Stimulated activated CD4-positive, alpha-beta T cell treated with anti-CD3 and anti-CD28 coated beads, Interleukin-4, amount 100 ng/mL, for 4 hours (primary cell): Measurements from ENCODE around the gene ARL13B.
"Not testable (repeated sequence)": the region's sequence is repeated elsewhere in the genome, so short reads cannot be mapped to it uniquely, and the experiment has no call there.

ENCODE experiments used
- DNase-seq, 2 experiments: peaks; one replicate each; pipeline ENCODE4 v3.0.0-alpha.2; 2020

The ARL13B gene

DNA sequence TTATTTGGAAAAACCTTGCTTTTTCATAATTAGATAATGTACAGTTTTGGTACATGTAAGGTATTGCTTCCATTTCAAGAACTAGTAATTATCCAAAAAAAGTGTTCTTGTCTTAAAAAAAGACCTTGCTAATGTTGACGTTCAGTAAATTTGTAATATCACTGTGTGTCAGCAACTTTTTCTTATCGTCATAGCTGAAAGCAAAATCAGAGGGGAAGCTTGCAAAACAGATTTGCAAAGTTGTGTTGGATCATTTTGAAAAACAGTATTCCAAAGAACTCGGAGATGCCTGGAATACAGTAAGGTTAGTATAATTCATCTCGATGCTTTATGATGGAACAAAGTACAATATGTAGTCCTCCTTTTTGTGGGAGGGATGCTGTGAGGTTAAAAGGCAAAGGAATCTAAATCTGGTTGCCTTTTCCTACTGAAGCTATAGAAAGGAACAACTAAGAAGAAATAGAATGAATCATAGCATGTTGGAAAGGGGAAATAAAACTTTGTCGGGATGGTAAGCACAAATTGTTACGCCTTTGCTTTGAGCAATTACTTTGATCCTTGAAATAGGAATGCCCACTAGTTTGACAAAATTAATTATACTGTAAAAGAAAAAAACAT, 84.4 kb downstream of the ARL13B start:
- no peak for DNase-seq

DNA sequence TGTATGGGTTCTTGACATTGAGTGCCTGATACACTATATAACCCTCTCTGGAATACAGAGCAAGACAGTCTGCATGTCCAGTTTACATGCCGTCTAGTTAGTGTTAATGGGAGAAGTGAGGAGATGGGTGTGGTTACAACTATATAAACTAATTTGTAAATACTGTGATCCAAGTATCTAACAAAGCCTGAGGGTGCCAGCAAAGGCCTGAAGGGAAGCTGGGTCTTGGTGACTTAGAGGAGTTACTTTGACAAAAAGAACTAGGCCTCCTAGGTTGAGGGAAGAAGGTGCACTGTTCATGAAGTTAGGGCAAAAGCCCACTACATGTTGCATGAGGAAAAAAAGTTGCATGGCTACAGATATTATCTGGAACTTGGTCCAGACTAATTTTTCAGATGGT, 85.2 kb downstream of the ARL13B start:
- DNase-seq: no peak

DNA sequence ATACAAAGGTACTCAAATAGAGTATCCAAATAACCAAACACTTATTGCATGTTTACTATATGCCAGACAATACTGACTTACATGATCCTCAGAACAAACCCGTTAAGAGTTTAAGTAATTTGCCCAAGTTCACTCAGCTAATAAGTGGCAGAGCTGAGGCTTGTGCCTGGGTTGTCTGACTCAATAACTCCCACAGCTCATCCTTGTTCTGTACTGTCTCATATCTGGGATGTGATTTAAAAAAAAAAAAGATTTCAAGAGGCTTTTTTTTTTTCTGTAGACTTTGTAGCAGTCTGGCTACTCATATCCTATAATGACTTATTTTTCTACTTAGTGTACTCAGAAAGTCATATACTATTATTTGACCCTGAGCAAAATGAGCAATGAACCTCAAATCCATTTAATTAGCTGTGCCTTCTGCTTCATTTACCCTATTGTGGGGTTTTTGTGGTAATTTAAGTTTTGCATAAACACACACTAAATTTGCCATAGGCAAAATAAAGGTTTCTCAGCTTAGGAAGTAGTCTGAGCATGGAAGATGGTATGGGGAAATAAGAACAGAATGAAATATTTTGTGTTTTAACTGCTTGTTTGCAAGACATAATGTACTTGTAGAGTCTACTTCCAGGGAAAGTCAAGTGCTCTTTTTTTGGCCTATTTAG, 86.0 kb downstream of the ARL13B start:
- no peak for DNase-seq

DNA sequence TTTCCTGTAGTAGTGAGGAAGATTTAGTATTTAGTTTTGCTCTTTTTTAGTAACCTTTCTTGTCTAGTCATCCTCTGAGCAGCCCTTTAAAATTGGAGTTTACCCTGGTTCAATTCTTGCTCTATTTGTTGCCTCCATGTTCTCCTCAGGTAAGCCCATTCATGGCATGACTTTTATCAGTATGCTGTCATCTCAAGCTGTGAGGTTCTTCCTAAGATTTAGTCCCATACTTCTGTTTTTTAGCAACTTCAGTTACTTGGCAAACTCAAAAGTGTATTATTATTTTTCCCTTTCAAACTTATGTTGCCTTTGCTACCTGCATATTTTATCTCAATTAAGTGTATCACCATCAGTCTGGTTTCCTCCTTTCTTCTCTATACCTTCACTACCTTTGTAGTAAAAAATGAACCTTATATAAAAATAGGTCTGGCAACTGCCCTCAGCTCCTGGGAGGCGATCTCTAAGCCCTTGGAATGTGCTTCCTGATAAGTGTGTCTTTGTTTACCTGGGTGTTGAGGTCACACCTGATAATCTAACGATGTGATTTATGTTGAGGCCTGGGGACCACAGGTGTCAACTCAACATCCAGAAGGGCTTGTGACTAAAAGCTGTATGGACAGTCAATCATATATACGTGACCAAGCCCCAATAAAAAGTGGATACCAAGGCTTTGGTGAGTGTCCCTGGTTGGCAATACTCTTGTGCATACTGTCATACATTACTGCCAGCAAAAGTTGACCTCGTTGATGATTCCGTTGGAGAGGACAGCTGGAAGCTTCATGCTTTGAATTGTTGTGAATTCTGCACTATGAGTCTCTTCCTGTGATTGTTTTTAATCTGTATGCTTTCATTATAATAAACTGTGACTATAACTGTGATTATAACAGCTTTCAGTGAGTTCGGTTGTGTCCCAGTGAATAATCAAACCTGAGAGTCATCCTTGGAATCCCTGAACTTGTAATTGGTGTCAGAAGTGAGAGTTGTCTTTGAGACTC, 86.8 kb downstream of the ARL13B start:
- no peak for DNase-seq

DNA sequence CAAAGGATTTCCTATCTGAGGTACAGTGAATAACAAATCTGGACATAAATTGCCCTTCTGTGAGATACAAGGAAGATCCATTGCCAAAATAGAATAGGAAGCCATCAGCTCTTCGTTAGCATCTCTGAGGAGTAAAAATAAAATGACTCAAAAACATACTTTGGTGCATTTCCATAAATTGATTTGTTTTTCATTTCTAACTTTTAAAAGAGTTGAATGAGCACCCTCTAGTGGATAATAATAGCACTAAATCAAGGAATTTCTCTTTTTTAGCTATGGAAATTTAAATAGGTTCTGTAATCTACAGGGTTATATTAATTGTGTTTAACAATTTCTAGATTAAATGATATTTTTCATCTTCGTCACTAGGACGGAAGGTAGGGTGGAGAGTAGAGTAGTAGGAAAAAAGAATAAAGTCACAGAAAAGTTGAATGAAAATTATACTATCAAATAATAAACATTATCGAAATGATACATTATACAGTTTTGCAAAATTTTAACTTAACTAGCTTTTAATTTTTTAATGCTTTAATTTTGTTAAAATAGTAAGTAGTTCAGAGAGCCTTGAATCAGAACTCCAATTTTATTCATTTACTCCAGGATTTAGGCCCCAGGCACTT, 89.3 kb downstream of the ARL13B start:
- no peak for DNase-seq

DNA sequence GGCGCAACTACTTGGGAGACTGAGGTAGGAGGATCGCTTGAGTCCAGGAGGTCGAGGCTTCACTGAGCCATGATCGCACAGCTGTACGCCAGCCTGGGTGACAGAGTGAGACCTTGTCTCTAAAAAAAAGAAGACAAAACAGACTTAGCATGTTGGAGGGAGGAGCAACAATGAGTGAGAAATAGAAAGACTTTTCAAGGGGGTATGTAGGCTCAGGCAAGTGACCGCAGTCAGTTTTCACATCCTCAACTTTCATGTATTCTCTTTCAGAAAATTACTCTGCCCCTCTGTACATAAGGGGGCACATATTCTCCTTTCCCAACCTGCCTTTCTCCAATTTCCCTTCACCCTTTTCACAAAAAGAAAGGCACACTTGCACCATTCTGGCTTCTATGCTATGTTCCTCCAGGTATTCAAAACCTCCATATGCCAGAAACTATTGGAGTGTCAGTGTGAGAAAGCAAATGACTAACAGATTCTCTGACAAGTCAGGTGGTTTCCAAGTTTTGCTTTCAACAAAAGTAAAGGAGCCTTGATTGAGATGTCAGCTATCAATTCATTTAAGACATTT, 90.5 kb downstream of the ARL13B start:
- DNase-seq: no peak

DNA sequence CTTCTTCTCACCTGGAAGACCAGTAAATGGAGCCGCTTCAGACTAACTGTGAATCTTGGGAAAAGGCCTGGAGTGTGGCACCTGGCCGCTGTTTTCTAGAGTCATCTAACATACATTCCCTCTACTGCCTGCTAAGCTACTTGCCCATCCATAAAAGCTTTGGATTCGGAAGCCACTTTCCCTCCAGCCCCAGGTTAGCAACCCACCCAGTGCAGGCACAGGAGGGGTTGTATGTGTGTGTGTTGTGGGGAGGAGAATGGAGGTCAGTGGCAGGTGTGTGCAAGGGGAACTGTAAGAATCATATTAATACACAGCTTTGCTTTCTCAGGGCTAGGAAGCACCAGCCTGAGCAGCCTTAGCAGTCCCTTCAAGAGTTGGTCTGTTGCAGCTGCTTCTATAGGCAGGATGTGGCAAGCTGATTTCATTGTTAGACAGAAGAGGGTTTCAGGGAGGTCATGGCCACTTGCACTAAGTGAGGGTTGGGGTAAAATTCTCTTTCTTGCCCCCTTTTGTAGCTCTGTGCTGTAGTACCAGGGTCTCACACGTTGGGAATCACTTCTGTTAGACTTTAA, 91.8 kb downstream of the ARL13B start:
- no peak for DNase-seq

DNA sequence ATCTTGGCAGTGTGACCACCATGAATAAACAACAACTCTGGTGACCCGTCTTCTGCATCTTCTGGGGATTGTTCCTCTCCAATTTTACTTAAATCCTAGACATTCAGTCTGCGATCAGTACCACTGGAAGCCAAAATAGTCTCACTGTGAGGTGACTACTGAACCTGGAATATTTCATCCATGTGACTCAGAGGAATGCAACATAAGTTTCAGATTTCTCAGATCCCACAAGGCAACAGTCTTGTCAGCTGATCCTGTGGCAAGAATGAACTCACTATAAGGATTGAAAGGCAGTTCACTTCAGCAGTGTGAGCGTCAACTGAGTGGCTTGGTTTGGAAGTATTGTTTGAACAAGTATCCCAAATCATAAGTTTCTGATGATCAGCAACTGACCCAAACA, 96.1 kb downstream of the ARL13B start:
- no peak for DNase-seq

DNA sequence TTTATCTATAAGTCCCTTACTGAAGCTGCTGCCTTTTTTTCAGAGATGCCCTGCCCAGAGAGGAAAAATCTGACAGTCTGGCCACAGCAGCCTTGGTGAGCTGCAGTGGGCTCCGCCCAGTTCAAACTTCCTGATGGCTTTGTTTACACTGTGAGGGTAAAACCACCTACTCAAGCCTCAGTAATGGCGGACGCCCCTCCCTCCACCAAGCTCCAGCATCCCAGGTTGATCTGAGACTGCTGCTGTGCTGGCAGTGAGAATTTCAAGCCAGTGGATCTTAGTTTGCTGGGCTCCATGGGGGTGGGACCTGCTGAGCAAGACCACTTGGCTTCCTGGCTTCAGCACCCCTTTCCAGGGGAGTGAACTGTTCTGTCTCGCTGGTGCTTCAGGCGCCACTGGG, 100.6 kb downstream of the ARL13B start:
- not testable (repeated sequence) for DNase-seq

DNA sequence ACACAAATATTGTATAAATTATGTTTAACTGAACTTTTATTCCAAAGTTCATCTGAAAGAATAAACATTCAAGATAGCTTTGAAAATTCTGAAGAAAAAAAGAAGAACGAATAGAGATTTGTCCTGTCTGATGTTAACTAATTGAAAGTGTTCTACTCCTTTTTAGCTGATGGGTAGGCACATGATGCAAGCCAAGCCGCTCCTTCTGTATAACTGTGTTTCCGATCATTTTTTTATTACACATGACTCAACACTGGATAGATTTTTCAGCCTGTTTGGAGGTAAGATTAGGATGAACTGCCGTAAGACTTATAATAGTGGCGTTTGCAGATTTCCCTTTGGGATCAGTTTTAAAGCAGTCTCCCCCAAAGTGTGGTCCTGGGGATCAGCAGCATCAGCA, 101.9 kb downstream of the ARL13B start:
- no peak for DNase-seq

DNA sequence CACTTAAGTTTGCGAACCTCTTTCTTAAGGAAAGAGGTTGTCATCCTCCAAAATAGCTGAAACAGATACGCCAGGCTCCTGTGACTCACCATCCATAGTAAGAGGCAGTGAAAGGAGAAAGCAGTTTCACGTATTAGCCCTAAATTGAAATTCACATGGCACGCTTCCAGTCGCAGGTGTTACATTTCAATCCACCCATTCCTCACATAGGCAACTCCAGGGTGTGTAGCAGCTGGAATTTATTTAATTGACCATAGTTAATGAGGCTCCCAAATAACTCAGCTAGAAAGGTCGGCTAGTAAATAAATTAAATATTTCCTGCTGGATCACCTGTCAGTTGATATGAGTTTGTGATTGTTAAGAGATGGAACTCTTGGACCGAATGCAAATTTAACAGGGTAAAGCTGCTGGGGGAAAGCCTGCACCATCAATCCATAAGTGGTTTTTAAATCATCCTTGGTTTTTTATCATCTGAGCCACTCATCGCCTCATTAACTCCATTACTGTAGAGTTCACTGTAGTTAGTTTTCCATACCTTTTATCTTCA, 102.5 kb downstream of the ARL13B start:
- DNase-seq: no peak

DNA sequence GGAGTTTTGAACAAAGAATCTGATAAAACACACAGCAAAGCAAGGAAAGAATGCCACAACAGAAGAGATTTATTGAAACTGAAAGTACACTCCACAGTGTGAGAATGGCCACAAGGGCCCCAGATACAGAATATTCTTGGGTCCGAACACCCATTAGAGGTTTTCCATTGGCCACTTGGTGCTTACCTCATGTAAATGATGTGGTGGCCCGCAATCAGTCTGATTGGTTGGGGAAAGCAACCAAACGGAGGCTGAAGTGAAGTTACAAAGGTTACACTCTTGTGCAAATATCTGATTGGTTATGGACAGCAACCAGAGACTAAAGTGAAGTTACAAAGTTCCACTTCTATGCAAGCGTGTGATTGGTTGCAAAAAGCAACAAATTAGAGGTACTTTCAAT, 103.3 kb downstream of the ARL13B start:
- DNase-seq: no peak

DNA sequence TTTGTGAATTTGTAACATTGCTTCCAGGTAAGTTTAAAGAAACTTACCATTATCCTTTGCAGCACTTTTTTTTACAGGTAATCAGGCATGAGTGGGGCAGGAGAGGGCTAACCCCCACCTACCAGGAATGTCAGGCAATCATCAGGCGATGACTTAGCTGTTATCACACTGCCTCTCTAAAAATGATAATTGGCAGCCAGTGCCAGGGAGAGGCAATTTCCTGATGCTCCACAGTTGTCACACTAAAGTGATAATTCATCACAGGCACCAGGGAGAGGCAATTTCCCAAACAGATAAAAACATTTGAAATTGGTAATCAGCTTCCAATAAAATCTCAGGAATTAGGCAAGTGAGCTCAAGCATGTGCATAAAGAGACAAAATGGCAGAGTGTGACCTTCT, 109.2 kb downstream of the ARL13B start:
- DNase-seq: no peak

DNA sequence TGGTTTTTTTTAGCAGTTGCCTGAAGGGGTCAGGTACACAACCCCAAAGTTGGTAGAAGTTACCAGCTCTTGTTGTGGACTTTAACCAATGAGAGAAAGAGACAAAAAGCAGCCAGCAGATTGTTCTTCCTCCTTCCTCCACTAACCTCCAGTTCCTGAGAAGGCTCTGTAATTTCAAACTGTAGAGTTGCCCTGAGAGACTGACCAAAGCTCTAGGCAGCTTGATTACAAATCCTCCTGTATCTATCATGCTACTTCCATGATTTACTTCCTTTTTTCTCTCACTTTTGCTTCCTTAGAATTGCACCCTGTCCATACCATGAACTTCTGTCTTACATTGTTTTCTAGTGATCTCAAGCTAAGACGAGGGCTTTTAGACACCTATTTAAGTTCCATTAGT, 112.1 kb downstream of the ARL13B start:
- DNase-seq: no peak

DNA sequence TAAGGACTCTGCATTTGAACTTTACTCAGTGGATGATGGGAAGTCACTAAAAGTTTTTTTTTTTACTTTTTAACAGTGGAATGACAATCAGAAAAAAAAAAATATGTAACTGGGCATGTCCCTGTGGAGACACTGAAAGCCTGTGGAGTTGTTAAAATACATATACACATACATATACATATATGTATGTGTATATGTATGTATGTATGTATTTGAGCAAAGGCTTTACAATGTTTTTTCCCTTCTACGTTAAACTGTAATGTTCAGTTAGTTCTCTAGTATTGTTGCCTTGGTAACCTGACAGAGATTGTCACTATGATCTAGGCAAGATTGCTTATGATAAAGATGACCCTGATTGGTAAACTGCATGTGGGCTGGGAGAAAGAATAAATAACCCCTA, 113.2 kb downstream of the ARL13B start:
- DNase-seq: no peak

DNA sequence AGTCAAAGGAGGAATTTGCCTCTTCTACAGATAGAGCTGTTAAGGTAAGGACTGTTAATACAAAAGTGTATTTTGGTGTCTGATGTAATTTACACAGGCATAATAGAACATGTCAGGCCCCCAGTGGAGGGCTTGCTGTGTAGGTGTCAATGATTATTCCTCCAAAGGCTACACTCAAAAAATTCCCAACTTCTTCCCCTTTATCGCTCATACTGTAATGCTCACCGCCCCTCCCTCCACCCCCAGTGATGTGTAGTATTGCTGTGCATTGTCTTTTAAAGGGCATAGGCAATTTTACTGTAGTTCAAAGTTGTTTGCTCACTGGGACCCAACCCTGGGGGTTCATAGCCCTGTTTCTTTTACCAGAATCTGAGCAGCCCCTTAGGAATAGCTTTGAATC, 115.2 kb downstream of the ARL13B start:
- no peak for DNase-seq

DNA sequence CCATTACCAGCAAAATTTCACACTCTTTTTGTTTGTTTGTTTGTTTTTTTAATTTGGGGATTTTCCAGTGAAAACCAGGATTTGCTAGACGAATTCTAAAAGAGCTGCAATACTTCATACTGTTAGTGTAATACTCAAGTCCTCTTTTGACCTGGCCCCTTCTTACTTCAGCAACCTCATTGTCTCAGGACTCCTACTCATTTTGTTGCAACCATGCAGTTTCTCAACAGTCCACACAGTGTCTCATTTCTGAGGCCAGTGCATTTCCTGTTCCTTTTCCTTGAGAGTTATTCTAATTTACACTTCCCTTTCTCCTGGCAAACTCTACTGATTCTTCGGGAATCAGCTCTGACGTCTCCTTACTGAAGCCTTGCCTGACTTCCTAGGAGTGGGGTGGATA, 118.5 kb downstream of the ARL13B start:
- DNase-seq: no peak

DNA sequence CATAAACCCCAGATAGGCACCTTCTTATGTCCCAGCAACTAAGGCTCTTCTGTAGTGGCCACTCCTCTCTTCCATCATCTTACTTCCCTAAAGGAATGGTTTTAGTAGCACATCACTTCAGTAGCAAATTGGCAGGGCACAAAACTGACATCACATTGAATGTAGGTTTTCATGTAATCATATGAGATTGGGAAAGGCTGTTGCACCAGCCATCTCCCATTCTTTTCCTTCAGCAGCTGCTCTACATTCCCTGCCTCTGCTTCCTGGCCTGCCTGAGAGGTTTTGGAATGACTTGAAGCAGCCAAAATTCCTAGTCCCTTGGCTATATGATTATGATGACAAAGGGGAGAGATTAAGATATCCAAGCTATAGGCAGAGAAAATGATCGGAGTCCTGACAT, 119.4 kb downstream of the ARL13B start:
- no peak for DNase-seq

DNA sequence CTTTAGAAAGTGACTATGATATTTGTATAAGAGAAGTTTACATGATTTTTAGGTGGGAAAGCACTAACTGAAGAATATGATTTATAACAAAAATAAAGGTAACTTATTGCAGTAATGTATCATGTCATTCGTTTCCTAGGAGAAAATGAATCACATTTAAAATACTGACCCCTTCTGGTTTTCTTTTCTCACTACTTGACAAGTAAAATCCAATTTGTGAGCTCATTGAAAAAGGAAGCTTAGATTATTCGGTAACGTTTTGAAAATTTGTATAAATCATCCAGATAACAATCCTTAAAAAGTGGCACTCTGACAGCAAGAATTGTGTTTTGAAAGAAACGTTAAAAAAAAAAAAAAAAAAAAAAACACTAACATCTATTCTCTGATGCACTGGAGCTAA, 121.9 kb downstream of the ARL13B start:
- DNase-seq: no peak
